H9 (cell line): ENCODE results near the gene GRID1. TPM values are rescaled to one million over a fixed set of nuclear protein-coding genes. Genes with fewer than 3 reads are reported as not detected.

Source experiments
- DNase-seq: peaks from one replicate; pipeline ENCODE4 v3.0.0-alpha.2; 2017
- H2AFZ ChIP-seq: one replicate; pipeline ENCODE4 v1.6.1; 2013; ENCODE audit warnings: mild to moderate bottlenecking, low read length, control low read depth, moderate library complexity
- H2AK5ac ChIP-seq: 2 replicates; pipeline ENCODE4 v1.6.1; 2013; ENCODE audit warnings: low read length, control low read depth, mixed read lengths; ENCODE audit not compliant: insufficient read length
- H2BK120ac ChIP-seq: one replicate; pipeline ENCODE4 v1.6.1; 2013; ENCODE audit warnings: low read depth, mild to moderate bottlenecking, low read length, control low read depth, inconsistent platforms; ENCODE audit not compliant: poor library complexity, severe bottlenecking
- H2BK12ac ChIP-seq: 2 replicates; pipeline ENCODE4 v1.6.1; 2013; ENCODE audit warnings: low read length, control low read depth, mixed read lengths, low read depth; ENCODE audit not compliant: insufficient read length
- H2BK15ac ChIP-seq: 2 replicates; pipeline ENCODE4 v1.6.1; 2013; ENCODE audit warnings: low read depth, low read length, control low read depth
- H2BK20ac ChIP-seq: one replicate; pipeline ENCODE4 v1.6.1; 2013; ENCODE audit warnings: low read depth, mild to moderate bottlenecking, low read length, control low read depth, inconsistent platforms; ENCODE audit not compliant: poor library complexity, severe bottlenecking
- H2BK5ac ChIP-seq: 2 replicates; pipeline ENCODE4 v1.6.1; 2013; ENCODE audit warnings: low read length, control low read depth, mixed read lengths; ENCODE audit not compliant: insufficient read length
- H3K14ac ChIP-seq: 2 replicates; pipeline ENCODE4 v1.6.1; 2013; ENCODE audit warnings: low read length, control low read depth; ENCODE audit not compliant: insufficient read depth
- H3K18ac ChIP-seq: 2 replicates; pipeline ENCODE4 v1.6.1; 2013; ENCODE audit warnings: low read depth, mild to moderate bottlenecking, mixed read lengths, low read length, control low read depth; ENCODE audit not compliant: insufficient read length
- H3K23ac ChIP-seq: 2 replicates; pipeline ENCODE4 v1.6.1; 2013; ENCODE audit warnings: low read length, control low read depth, mixed read lengths, low read depth; ENCODE audit not compliant: insufficient read length
- H3K23me2 ChIP-seq: 2 replicates; pipeline ENCODE4 v1.6.1; 2013; ENCODE audit warnings: low read depth, mild to moderate bottlenecking, mixed read lengths, low read length, control low read depth; ENCODE audit not compliant: insufficient read length, poor library complexity, severe bottlenecking
- H3K27ac ChIP-seq: 2 replicates; pipeline ENCODE4 v1.5.1; 2013; ENCODE audit warnings: low read length, control low read depth, mixed read lengths, low read depth; ENCODE audit not compliant: insufficient read length
- H3K27me3 ChIP-seq: 2 replicates; pipeline ENCODE4 v1.6.1; 2013; ENCODE audit warnings: low read length, control low read depth, inconsistent platforms; ENCODE audit not compliant: insufficient read depth
- H3K4ac ChIP-seq: 2 replicates; pipeline ENCODE4 v1.6.1; 2013; ENCODE audit warnings: low read depth, mild to moderate bottlenecking, control low read depth, inconsistent platforms, low read length, moderate library complexity
- H3K4me1 ChIP-seq: 2 replicates; pipeline ENCODE4 v1.6.1; 2013; ENCODE audit warnings: low read length, control low read depth, inconsistent platforms; ENCODE audit not compliant: insufficient read depth
- H3K4me2 ChIP-seq: 2 replicates; pipeline ENCODE4 v1.6.1; 2013; ENCODE audit warnings: low read length, control low read depth, mixed read lengths; ENCODE audit not compliant: insufficient read length, insufficient read depth
- H3K56ac ChIP-seq: 2 replicates; pipeline ENCODE4 v1.6.1; 2013; ENCODE audit warnings: low read depth, mild to moderate bottlenecking, mixed read lengths, low read length, control low read depth; ENCODE audit not compliant: insufficient read length
- H3K79me1 ChIP-seq: 2 replicates; pipeline ENCODE4 v1.6.1; 2013; ENCODE audit warnings: low read depth, mild to moderate bottlenecking, moderate library complexity, low read length, control low read depth, inconsistent platforms; ENCODE audit not compliant: insufficient read depth, poor library complexity, severe bottlenecking
- H3K79me2 ChIP-seq: 2 replicates; pipeline ENCODE4 v1.6.1; 2013; ENCODE audit warnings: low read length, control low read depth, inconsistent platforms; ENCODE audit not compliant: insufficient read depth
- H3K9ac ChIP-seq: 2 replicates; pipeline ENCODE4 v1.6.1; 2013; ENCODE audit warnings: low read length, control low read depth, mixed read lengths; ENCODE audit not compliant: insufficient read length; ENCODE audit errors: extremely low read depth
- H3K9me3 ChIP-seq: one replicate; pipeline ENCODE4 v1.6.1; 2013; ENCODE audit warnings: low read depth, low read length, inconsistent platforms; ENCODE audit not compliant: control insufficient read depth
- H3T11ph ChIP-seq: one replicate; pipeline ENCODE4 v1.6.1; 2013; ENCODE audit warnings: mild to moderate bottlenecking, low read length, control low read depth, inconsistent platforms
- H4K20me1 ChIP-seq: one replicate; pipeline ENCODE4 v1.6.1; 2013; ENCODE audit not compliant: control insufficient read depth, insufficient read length, insufficient read depth
- H4K5ac ChIP-seq: 2 replicates; pipeline ENCODE4 v1.6.1; 2013; ENCODE audit warnings: low read depth, mild to moderate bottlenecking, mixed read lengths, low read length, control low read depth; ENCODE audit not compliant: insufficient read length
- H4K8ac ChIP-seq: replicated peaks from 2 replicates; pipeline ENCODE4 v1.6.1; 2013; ENCODE audit warnings: low read length, control low read depth, mixed read lengths, low read depth; ENCODE audit not compliant: insufficient read length
- H4K91ac ChIP-seq: 2 replicates; pipeline ENCODE4 v1.6.1; 2013; ENCODE audit warnings: low read depth, mild to moderate bottlenecking, moderate library complexity, mixed read lengths, low read length, control low read depth; ENCODE audit not compliant: insufficient read length
- H3K27ac Mint-ChIP-seq, 3 experiments: 2 replicates in 2 of 3; 3 replicates in 1 of 3; pipeline ENCODE4 v1.8.0; 2020 to 2021; ENCODE audit warnings: mixed read lengths in 3 of 3, mild to moderate bottlenecking in 1 of 3, moderate library complexity in 1 of 3
- H3K27me3 Mint-ChIP-seq: 2 replicates; pipeline ENCODE4 v1.8.0; 2021; ENCODE audit warnings: low read depth, mild to moderate bottlenecking, moderate library complexity, mixed read lengths
- H3K36me3 Mint-ChIP-seq, 3 experiments: 2 replicates in 2 of 3; 3 replicates in 1 of 3; pipeline ENCODE4 v1.8.0; 2020 to 2021; ENCODE audit warnings: low read depth in 3 of 3, mixed read lengths in 3 of 3; ENCODE audit not compliant: insufficient read depth in 1 of 3
- H3K4me1 Mint-ChIP-seq, 2 experiments: 2 replicates each; pipeline ENCODE4 v1.8.0; 2020; ENCODE audit warnings: mixed read lengths in 2 of 2
- H3K4me3 Mint-ChIP-seq, 2 experiments: 2 replicates in 1 of 2; 3 replicates in 1 of 2; pipeline ENCODE4 v1.8.0; 2020 to 2021; ENCODE audit warnings: mild to moderate bottlenecking in 2 of 2, mixed read lengths in 2 of 2, moderate library complexity in 1 of 2
- H3K9me3 Mint-ChIP-seq, 2 experiments: 2 replicates in 1 of 2; 3 replicates in 1 of 2; pipeline ENCODE4 v1.8.0; 2020; ENCODE audit warnings: mild to moderate bottlenecking in 2 of 2, mixed read lengths in 2 of 2, moderate library complexity in 1 of 2
- WGBS: extraction: QIAGEN DNeasy Blood & Tissue Kit; methylation state at CpG from one replicate; pipeline ENCODE4 v1.1.7; 2013; ENCODE audit warnings: missing lambda C conversion rate, low lambda C conversion rate, mixed read lengths; ENCODE audit not compliant: insufficient read length; ENCODE audit errors: extremely low coverage; 5-methylcytosine and 5-hydroxymethylcytosine counted together
- total RNA-seq: library from RNA; stranded (reverse); gene quantifications from 2 replicates; pipeline ENCODE4 v1.2.1, GENCODE V29; 2021
- TF ChIP-seq, protein P1 (sequence below): fragments of 200-600 bp; sonication (generic); conservative IDR thresholded peaks from 3 replicates; pipeline ENCODE4 v1.8.0; 2021; ENCODE audit warnings: antibody characterized with exemption, mild to moderate bottlenecking

The GRID1 gene
- total RNA-seq, 1 experiment from 2014 or later: 0.35 TPM

DNA sequence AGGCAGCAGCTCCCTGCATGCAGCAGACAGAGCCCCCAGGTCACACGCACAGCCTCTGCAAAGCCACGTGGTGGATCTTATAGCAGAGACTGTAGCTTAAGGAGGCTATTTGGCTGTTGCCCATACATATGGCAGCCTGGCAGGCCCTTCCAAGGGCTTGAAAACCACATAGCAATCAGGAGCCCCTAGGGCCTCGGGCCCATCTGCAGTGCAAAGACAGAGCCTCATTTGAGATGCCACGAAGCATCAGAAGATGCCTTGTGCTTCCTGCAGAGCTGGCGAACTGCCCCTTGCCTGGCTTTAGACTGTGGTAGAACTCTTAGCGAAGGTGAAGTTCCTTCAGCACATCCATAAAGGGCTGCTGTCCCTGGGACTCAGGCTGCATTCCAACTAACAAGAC is 309.9 kb downstream of the GRID1 start:
- Histone ChIP-seq H3K79me2 (no peaks in the 10 kb centered on the region), H3K9ac (no peak overlapping the region), H3K18ac (no peak overlapping the region), H3K23me2 (no peaks in the 10 kb centered on the region), H4K20me1 (no peaks in the 10 kb centered on the region), H3K9me3 (no peaks in the 10 kb centered on the region), H2BK12ac (no peak overlapping the region), H4K8ac (no peak overlapping the region), H3K27ac (no peak overlapping the region), H2AFZ (no peak overlapping the region), H2BK5ac (no peak overlapping the region), H3K4ac (no peak overlapping the region), H2BK20ac (no peak overlapping the region), H2BK15ac (no peak overlapping the region), H2AK5ac (no peak overlapping the region), H3T11ph (no peak overlapping the region), H3K56ac (no peak overlapping the region), H4K91ac (no peak overlapping the region), H3K23ac (no peak overlapping the region), H3K4me1 (no peaks in the 10 kb centered on the region), H3K79me1 (no peaks in the 10 kb centered on the region), H2BK120ac (no peak overlapping the region), H4K5ac (no peak overlapping the region), H3K14ac (no peak overlapping the region), H3K4me2 (no peak overlapping the region), H3K27me3 (no peaks in the 10 kb centered on the region)
- no peak for DNase-seq
- no CpG with 5 or more reads among the region's 6 CpGs for WGBS
- Mint-ChIP-seq H3K9me3 (peaks cover 0 to 4% of the 10 kb centered on the region in 2 experiments; a peak in 3 of 5 replicates), H3K27ac (no peak overlapping the region; a peak in 1 of 7 replicates), H3K36me3 (no peaks in the 10 kb centered on the region; a peak in 1 of 7 replicates), H3K27me3 (peaks cover 12% of the 10 kb centered on the region), H3K4me1 (peaks cover 4 to 7% of the 10 kb centered on the region in 2 experiments; a peak in 2 of 4 replicates), H3K4me3 (no peak overlapping the region)
- TF ChIP-seq, protein P1, sequence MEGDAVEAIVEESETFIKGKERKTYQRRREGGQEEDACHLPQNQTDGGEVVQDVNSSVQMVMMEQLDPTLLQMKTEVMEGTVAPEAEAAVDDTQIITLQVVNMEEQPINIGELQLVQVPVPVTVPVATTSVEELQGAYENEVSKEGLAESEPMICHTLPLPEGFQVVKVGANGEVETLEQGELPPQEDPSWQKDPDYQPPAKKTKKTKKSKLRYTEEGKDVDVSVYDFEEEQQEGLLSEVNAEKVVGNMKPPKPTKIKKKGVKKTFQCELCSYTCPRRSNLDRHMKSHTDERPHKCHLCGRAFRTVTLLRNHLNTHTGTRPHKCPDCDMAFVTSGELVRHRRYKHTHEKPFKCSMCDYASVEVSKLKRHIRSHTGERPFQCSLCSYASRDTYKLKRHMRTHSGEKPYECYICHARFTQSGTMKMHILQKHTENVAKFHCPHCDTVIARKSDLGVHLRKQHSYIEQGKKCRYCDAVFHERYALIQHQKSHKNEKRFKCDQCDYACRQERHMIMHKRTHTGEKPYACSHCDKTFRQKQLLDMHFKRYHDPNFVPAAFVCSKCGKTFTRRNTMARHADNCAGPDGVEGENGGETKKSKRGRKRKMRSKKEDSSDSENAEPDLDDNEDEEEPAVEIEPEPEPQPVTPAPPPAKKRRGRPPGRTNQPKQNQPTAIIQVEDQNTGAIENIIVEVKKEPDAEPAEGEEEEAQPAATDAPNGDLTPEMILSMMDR: no peak
